Keratinocyte (primary cell): ENCODE measurements around the gene ENPP4. TPM values are rescaled to one million over a fixed set of nuclear protein-coding genes. Genes with fewer than 3 reads are reported as not detected.

Experiments used
- DNase-seq: peaks from one replicate; pipeline ENCODE4 v3.0.0-alpha.2; 2011; ENCODE audit warnings: low read depth, missing footprints, low spot score
- FAIRE-seq: peaks from 2 replicates; lab custom pipeline; 2011; peaks lifted over from hg19 to GRCh38; lab: Jason Lieb, UNC
- H2AFZ ChIP-seq: 2 replicates; pipeline ENCODE4 v1.6.0; 2012; ENCODE audit warnings: low read length, control low read depth, inconsistent platforms; ENCODE audit not compliant: control insufficient read depth
- H3K27ac ChIP-seq: 2 replicates; pipeline ENCODE4 v1.5.1; 2011; ENCODE audit warnings: low read length; ENCODE audit not compliant: control insufficient read depth, insufficient read depth
- H3K27me3 ChIP-seq: 3 replicates; pipeline ENCODE4 v1.6.0; 2011; ENCODE audit warnings: low read length; ENCODE audit not compliant: control insufficient read depth, insufficient read depth; ENCODE audit errors: extremely low read depth
- H3K36me3 ChIP-seq, 2 experiments: 2 replicates in 1 of 2; 3 replicates in 1 of 2; pipeline ENCODE4 v1.5.1; 2011; ENCODE audit warnings: low read length in 2 of 2, mild to moderate bottlenecking in 1 of 2; ENCODE audit not compliant: control insufficient read depth in 2 of 2, insufficient read depth in 2 of 2; ENCODE audit errors: extremely low read depth in 1 of 2
- H3K4me1 ChIP-seq: 3 replicates; pipeline ENCODE4 v1.5.1; 2011; ENCODE audit warnings: low read length; ENCODE audit not compliant: control insufficient read depth, insufficient read depth; ENCODE audit errors: extremely low read depth
- H3K4me2 ChIP-seq: 3 replicates; pipeline ENCODE4 v1.6.0; 2011; ENCODE audit warnings: low read depth, low read length; ENCODE audit not compliant: control insufficient read depth, insufficient read depth; ENCODE audit errors: extremely low read depth
- H3K4me3 ChIP-seq, 3 experiments: fragments of 200-600 bp in 1 of 3; sonication (generic) in 1 of 3; 2 replicates in 2 of 3; 3 replicates in 1 of 3; pipeline ENCODE4 v1.5.1; 2011 to 2016; ENCODE audit warnings: low read length in 3 of 3, mild to moderate bottlenecking in 3 of 3, control low read depth in 2 of 3, inconsistent platforms in 1 of 3, low read depth in 1 of 3, mixed read lengths in 1 of 3, mixed run types in 1 of 3, moderate library complexity in 1 of 3; ENCODE audit not compliant: control insufficient read depth in 2 of 3, insufficient read depth in 2 of 3; ENCODE audit errors: extremely low read depth in 1 of 3
- H3K79me2 ChIP-seq: 2 replicates; pipeline ENCODE4 v1.6.0; 2012; ENCODE audit warnings: low read length; ENCODE audit not compliant: control insufficient read depth, insufficient read depth
- H3K9ac ChIP-seq: 3 replicates; pipeline ENCODE4 v1.6.0; 2011; ENCODE audit warnings: low read length; ENCODE audit not compliant: control insufficient read depth, insufficient read depth; ENCODE audit errors: extremely low read depth
- H3K9me1 ChIP-seq: 3 replicates; pipeline ENCODE4 v1.6.0; 2011; ENCODE audit warnings: low read length; ENCODE audit not compliant: control insufficient read depth, insufficient read depth; ENCODE audit errors: extremely low read depth
- H3K9me3 ChIP-seq: 2 replicates; pipeline ENCODE4 v1.5.1; 2012; ENCODE audit warnings: low read depth, low read length; ENCODE audit not compliant: control insufficient read depth
- H4K20me1 ChIP-seq: 3 replicates; pipeline ENCODE4 v1.6.0; 2011; ENCODE audit warnings: low read length; ENCODE audit not compliant: control insufficient read depth, insufficient read depth; ENCODE audit errors: extremely low read depth
- EZH2 ChIP-seq: IDR thresholded peaks from one replicate; pipeline ENCODE4 v1.6.1; 2012; ENCODE audit warnings: inconsistent platforms, mild to moderate bottlenecking, low read length, moderate library complexity
- dilution Hi-C: fragments of 300-500 bp; cut with MboI; formaldehyde crosslinking; loops from one replicate; pipeline ENCODE4 v1.7.0; 2020; ENCODE audit warnings: low sequenced_read_pairs; ENCODE audit not compliant: extremely low pct_ligation_motif_present
- polyA plus RNA-seq, 5 experiments: library from polyadenylated mRNA; depleted of rRNA in 3 of 5; stranded (reverse) in 3 of 5; stranded (forward) in 1 of 5; unstranded in 1 of 5; fragments of >200 nt; gene quantifications; 1 replicate in 1 of 5; 2 replicates in 3 of 5; 3 replicates in 1 of 5; pipeline versions ENCODE4 v1.2.1 to v1.2.3, GENCODE V29; 2011 to 2012; ENCODE audit warnings: missing spikeins in 2 of 5, low read depth in 1 of 5, low replicate concordance in 1 of 5
- TF ChIP-seq, protein P1 (sequence below), 3 experiments: IDR thresholded peaks in 1 of 3; conservative IDR thresholded peaks in 1 of 3; optimal IDR thresholded peaks in 1 of 3; 2 replicates in 2 of 3; 3 replicates in 1 of 3; pipeline versions ENCODE3 to v1.5.1; 2011; ENCODE audit warnings: low read length in 3 of 3, mild to moderate bottlenecking in 3 of 3, moderate library complexity in 2 of 3, control low read depth in 1 of 3, inconsistent platforms in 1 of 3; ENCODE audit not compliant: insufficient read depth in 2 of 3; ENCODE audit errors: extremely low read depth in 1 of 3

Gene ENPP4
- polyA plus RNA-seq, 1 donor (not counting 4 experiments of a cell fraction or from before 2014, with no cell fraction given): 0.01 TPM

DNA sequence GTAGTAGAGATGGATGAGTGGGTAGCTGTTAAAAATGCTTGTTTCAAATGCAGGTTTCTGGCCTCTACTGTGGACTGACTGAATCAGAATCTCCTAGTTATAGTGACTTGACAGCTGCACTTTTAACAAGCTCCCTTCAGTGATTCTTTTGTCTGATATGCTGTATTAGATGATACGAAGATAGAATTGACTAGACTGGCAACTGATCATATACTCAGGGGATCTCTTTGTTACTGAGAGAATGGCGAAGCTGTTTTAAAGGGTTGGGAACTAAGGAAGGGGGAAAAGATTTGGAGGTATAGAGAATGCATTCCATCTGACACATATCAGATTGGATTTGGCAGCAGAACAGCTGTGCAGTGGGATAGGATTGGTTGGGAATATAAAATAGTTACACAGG lies 7.0 kb downstream of the ENPP4 start:
- no peak overlapping the region for H2AFZ ChIP-seq
- no peaks in the 10 kb centered on the region for H3K36me3 ChIP-seq
- H3K9me1 ChIP-seq: no peaks in the 10 kb centered on the region
- no peaks in the 10 kb centered on the region for H4K20me1 ChIP-seq
- dilution Hi-C loops: no loop called here
- no peaks in the 10 kb centered on the region for H3K79me2 ChIP-seq
- no peak overlapping the region for H3K4me2 ChIP-seq
- H3K27me3 ChIP-seq: peaks cover 2% of the 10 kb centered on the region
- DNase-seq (no peak), FAIRE-seq (no peak)
- no peak overlapping the region for H3K27ac ChIP-seq
- H3K4me1 ChIP-seq: no peaks in the 10 kb centered on the region
- TF ChIP-seq EZH2: no peak
- H3K4me3 ChIP-seq: no peak overlapping the region
- no peaks in the 10 kb centered on the region for H3K9me3 ChIP-seq
- H3K9ac ChIP-seq: no peak overlapping the region

DNA sequence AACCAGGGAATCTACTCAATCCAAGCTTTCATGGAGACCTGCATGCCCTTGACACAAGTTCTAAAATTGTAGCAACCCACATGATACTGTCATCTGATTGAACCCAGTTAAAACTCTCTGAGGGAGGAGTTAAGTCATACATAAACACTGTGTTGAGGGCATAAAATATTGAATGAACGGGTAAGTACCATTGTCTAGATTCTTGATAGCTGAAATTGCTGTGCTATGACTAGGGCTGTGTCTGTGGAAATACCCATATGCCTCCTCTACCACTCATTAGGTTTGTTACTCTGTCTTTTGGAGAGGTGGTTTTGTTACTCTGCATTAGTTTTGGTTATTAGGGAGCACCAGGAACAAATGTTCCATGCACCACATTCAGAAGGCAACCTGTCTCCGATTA lies 7.6 kb downstream of the ENPP4 start:
- H3K9me1 ChIP-seq: no peaks in the 10 kb centered on the region
- no peaks in the 10 kb centered on the region for H3K36me3 ChIP-seq
- no peaks in the 10 kb centered on the region for H3K79me2 ChIP-seq
- FAIRE-seq: no peak
- H3K4me2 ChIP-seq: no peak overlapping the region
- H3K27me3 ChIP-seq: peaks cover 2% of the 10 kb centered on the region
- dilution Hi-C loops: no loop called here
- no peak for DNase-seq
- H3K4me1 ChIP-seq: no peaks in the 10 kb centered on the region
- no peak overlapping the region for H3K9ac ChIP-seq
- no peak for TF ChIP-seq EZH2
- TF ChIP-seq, protein P1, sequence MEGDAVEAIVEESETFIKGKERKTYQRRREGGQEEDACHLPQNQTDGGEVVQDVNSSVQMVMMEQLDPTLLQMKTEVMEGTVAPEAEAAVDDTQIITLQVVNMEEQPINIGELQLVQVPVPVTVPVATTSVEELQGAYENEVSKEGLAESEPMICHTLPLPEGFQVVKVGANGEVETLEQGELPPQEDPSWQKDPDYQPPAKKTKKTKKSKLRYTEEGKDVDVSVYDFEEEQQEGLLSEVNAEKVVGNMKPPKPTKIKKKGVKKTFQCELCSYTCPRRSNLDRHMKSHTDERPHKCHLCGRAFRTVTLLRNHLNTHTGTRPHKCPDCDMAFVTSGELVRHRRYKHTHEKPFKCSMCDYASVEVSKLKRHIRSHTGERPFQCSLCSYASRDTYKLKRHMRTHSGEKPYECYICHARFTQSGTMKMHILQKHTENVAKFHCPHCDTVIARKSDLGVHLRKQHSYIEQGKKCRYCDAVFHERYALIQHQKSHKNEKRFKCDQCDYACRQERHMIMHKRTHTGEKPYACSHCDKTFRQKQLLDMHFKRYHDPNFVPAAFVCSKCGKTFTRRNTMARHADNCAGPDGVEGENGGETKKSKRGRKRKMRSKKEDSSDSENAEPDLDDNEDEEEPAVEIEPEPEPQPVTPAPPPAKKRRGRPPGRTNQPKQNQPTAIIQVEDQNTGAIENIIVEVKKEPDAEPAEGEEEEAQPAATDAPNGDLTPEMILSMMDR (optimal IDR thresholded peaks at IDR 0.05 in 1 of 3, IDR thresholded peaks at IDR 0.05 in 1 of 3, conservative IDR thresholded peaks at IDR 0.05 in 1 of 3; ENCODE audit: extremely low read depth in 1 of 3, insufficient read depth in 2 of 3, low read length in 3 of 3): no peak
- H4K20me1 ChIP-seq: no peaks in the 10 kb centered on the region
- no peak overlapping the region for H3K27ac ChIP-seq
- no peaks in the 10 kb centered on the region for H3K9me3 ChIP-seq
- no peak overlapping the region for H3K4me3 ChIP-seq
- no peak overlapping the region for H2AFZ ChIP-seq

GRCh38 chr6:46138281-46138680 lies 8.5 kb downstream of the ENPP4 start:
- H4K20me1 ChIP-seq: no peaks in the 10 kb centered on the region
- no peaks in the 10 kb centered on the region for H3K9me1 ChIP-seq
- no peaks in the 10 kb centered on the region for H3K79me2 ChIP-seq
- H3K4me3 ChIP-seq: no peak overlapping the region
- FAIRE-seq (no peak), DNase-seq (no peak)
- no peaks in the 10 kb centered on the region for H3K9me3 ChIP-seq
- dilution Hi-C loops: no loop called here
- H3K27ac ChIP-seq: no peak overlapping the region
- no peak overlapping the region for H3K9ac ChIP-seq
- TF ChIP-seq EZH2: no peak
- TF ChIP-seq, protein P1 (optimal IDR thresholded peaks at IDR 0.05 in 1 of 3, IDR thresholded peaks at IDR 0.05 in 1 of 3, conservative IDR thresholded peaks at IDR 0.05 in 1 of 3; ENCODE audit: extremely low read depth in 1 of 3, insufficient read depth in 2 of 3, low read length in 3 of 3): no peak
- peaks cover 2% of the 10 kb centered on the region for H3K27me3 ChIP-seq
- no peak overlapping the region for H2AFZ ChIP-seq
- no peaks in the 10 kb centered on the region for H3K4me1 ChIP-seq
- no peaks in the 10 kb centered on the region for H3K36me3 ChIP-seq
- H3K4me2 ChIP-seq: no peak overlapping the region
